Measurements from ENCODE around the gene PLPP4. TPM values are rescaled to one million over a fixed set of nuclear protein-coding genes. Genes with fewer than 3 reads are reported as not detected.
A peak's percentile ranks its signal among the peaks of the same experiment; 100 is the strongest.

The PLPP4 gene
- 2.5 TPM for total RNA-seq

GRCh38 chr10:120456626-120457430 lies at the start of gene PLPP4:
TSS of gene PLPP4 (plus strand) at chr10:120457227. CDS start at chr10:120457306, 79 bp downstream.
- peak within 1 kb of the TSS; percentile 44 to 53 for H3K4me3 ChIP-seq
- intact Hi-C loops (cut with DNase I) = no loop called here
- no peaks in the 10 kb centered on the region for H3K36me3 ChIP-seq
- no peaks in the 10 kb centered on the region for H3K9me3 ChIP-seq
- no peak for TF ChIP-seq POLR2AphosphoS5 (IDR thresholded peaks at IDR 0.05; ENCODE audit: insufficient read depth in 1 of 2, low read depth in 1 of 2)
- no peak for TF ChIP-seq CTCF (IDR thresholded peaks at IDR 0.05)
- TF ChIP-seq POLR2A (IDR thresholded peaks at IDR 0.05) = no peak
- DNase-seq (ENCODE audit: extremely low spot score in 2 of 2) = peak in 1 of 2 donors; percentile 79
- H3K27me3 ChIP-seq = no peaks in the 10 kb centered on the region
- H3K27ac ChIP-seq = no peak within 1 kb of the TSS
- H3K4me1 ChIP-seq = peaks cover 19% of the 10 kb centered on the region

DNA sequence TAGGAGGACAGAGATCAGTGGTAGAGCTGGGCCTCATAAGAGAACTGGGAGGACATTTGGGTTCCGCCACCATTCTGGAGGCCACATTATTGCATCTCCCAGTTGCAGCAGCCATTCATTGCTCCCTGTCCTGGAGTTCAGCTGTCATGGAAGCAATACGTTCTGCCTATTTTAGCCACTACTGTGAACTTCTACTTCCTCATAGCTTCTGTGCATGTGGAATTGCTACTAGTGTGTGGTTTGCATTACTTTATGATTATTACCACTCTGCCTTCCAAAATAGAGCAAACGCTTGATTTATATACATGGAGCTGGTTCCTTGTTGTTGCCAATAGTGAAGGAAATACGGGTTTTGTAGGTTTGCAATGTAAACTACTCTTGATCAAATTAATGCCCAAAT lies 47.2 kb upstream of the PLPP4 start:
- no peaks in the 10 kb centered on the region for H3K36me3 ChIP-seq
- H3K4me3 ChIP-seq = no peak overlapping the region
- no peaks in the 10 kb centered on the region for H3K27me3 ChIP-seq
- no peak overlapping the region for H3K27ac ChIP-seq
- H3K9me3 ChIP-seq = no peaks in the 10 kb centered on the region
- TF ChIP-seq POLR2AphosphoS5 (IDR thresholded peaks at IDR 0.05; ENCODE audit: insufficient read depth in 1 of 2, low read depth in 1 of 2) = no peak
- TF ChIP-seq CTCF (IDR thresholded peaks at IDR 0.05) = no peak
- no peak for TF ChIP-seq POLR2A (IDR thresholded peaks at IDR 0.05)
- no peak for DNase-seq (ENCODE audit: extremely low spot score in 2 of 2)
- intact Hi-C loops (cut with DNase I) = no loop called here
- H3K4me1 ChIP-seq = no peaks in the 10 kb centered on the region

GRCh38 chr10:120414946-120415345 lies 42.1 kb upstream of the PLPP4 start:
- DNase-seq (ENCODE audit: extremely low spot score in 2 of 2) = no peak
- H3K36me3 ChIP-seq = no peaks in the 10 kb centered on the region
- H3K4me3 ChIP-seq = no peak overlapping the region
- H3K27me3 ChIP-seq = no peaks in the 10 kb centered on the region
- TF ChIP-seq CTCF (IDR thresholded peaks at IDR 0.05) (no peak), POLR2A (IDR thresholded peaks at IDR 0.05) (no peak), POLR2AphosphoS5 (IDR thresholded peaks at IDR 0.05; ENCODE audit: insufficient read depth in 1 of 2, low read depth in 1 of 2) (no peak)
- H3K4me1 ChIP-seq = no peaks in the 10 kb centered on the region
- H3K9me3 ChIP-seq = no peaks in the 10 kb centered on the region
- H3K27ac ChIP-seq = no peak overlapping the region
- intact Hi-C loops (cut with DNase I) = no loop called here

GRCh38 chr10:120415709-120416330 lies 41.2 kb upstream of the PLPP4 start:
- Histone ChIP-seq H3K36me3 (no peaks in the 10 kb centered on the region), H3K27ac (no peak overlapping the region), H3K9me3 (no peaks in the 10 kb centered on the region), H3K4me3 (no peak overlapping the region), H3K27me3 (no peaks in the 10 kb centered on the region), H3K4me1 (no peaks in the 10 kb centered on the region)
- DNase-seq (ENCODE audit: extremely low spot score in 2 of 2) = no peak
- intact Hi-C loops (cut with DNase I) = no loop called here
- TF ChIP-seq POLR2A (IDR thresholded peaks at IDR 0.05) (no peak), CTCF (IDR thresholded peaks at IDR 0.05) (no peak), POLR2AphosphoS5 (IDR thresholded peaks at IDR 0.05; ENCODE audit: insufficient read depth in 1 of 2, low read depth in 1 of 2) (no peak)

DNA sequence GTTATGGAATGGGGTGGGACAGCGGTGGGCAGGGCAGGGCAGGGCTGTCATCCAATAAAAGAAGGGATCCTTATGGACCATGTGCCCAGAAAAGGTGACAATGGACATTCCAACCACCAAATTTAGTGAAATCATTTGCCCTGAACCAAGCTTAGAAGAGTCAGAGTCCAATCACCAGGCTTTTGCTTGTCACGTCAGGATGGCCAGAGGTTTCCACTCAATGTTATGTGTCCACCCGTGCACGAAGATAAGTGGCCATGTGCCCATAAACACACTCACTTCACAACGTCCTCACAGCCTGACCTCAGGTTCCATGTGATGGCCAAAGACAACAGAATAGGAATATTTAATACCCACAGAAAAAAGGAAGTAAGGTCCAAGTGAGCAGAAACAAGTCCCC lies 36.6 kb upstream of the PLPP4 start:
- no peaks in the 10 kb centered on the region for H3K27me3 ChIP-seq
- no peaks in the 10 kb centered on the region for H3K36me3 ChIP-seq
- no peaks in the 10 kb centered on the region for H3K9me3 ChIP-seq
- intact Hi-C loops (cut with DNase I) = no loop called here
- no peak for TF ChIP-seq POLR2A (IDR thresholded peaks at IDR 0.05)
- no peak for TF ChIP-seq POLR2AphosphoS5 (IDR thresholded peaks at IDR 0.05; ENCODE audit: insufficient read depth in 1 of 2, low read depth in 1 of 2)
- no peak for TF ChIP-seq CTCF (IDR thresholded peaks at IDR 0.05)
- DNase-seq (ENCODE audit: extremely low spot score in 2 of 2) = no peak
- no peak overlapping the region for H3K27ac ChIP-seq
- no peak overlapping the region for H3K4me3 ChIP-seq
- H3K4me1 ChIP-seq = no peaks in the 10 kb centered on the region
